Heart left ventricle (tissue), 16 donors: ENCODE results near the gene SLC25A2. TPM values are rescaled to one million over a fixed set of nuclear protein-coding genes. Genes with fewer than 3 reads are reported as not detected.

Experiments
- ATAC-seq, 4 donors: fragments of 200-7000 bp; cut with Tn5 transposase; one replicate each; pipeline ENCODE4 v1.9.1; 2020 to 2022; ENCODE audit warnings: moderate library complexity in 4 of 4, mild to moderate bottlenecking in 3 of 4, moderate number of reproducible peaks in 1 of 4
- DNase-seq, 5 donors: peaks; one replicate each; pipeline ENCODE4 v3.0.0-alpha.2; 2020
- H3K27ac ChIP-seq, 12 donors: fragments of 200-600 bp; sonication (generic) in 4 of 12; one replicate each; pipeline versions ENCODE4 v1.5.0 to v1.8.0; 2016 to 2022; ENCODE audit warnings: mild to moderate bottlenecking in 2 of 12
- H3K27me3 ChIP-seq, 9 donors: fragments of 200-600 bp; sonication (generic) in 2 of 9; one replicate each; pipeline versions ENCODE4 v1.5.1 to v1.8.0; 2016 to 2022; ENCODE audit warnings: mild to moderate bottlenecking in 3 of 9
- H3K36me3 ChIP-seq, 9 donors: fragments of 200-600 bp; sonication (generic) in 2 of 9; one replicate each; pipeline versions ENCODE4 v1.5.0 to v1.8.0; 2018 to 2022; ENCODE audit warnings: mild to moderate bottlenecking in 2 of 9
- H3K4me1 ChIP-seq, 12 donors: fragments of 200-600 bp; sonication (generic) in 4 of 12; one replicate each; pipeline versions ENCODE4 v1.5.0 to v1.8.0; 2016 to 2022; ENCODE audit warnings: mild to moderate bottlenecking in 3 of 12
- H3K4me3 ChIP-seq, 12 donors: fragments of 200-600 bp; sonication (generic) in 4 of 12; one replicate each; pipeline versions ENCODE4 v1.5.0 to v1.8.0; 2017 to 2022; ENCODE audit warnings: mild to moderate bottlenecking in 9 of 12, moderate library complexity in 4 of 12
- H3K9me3 ChIP-seq, 12 donors: fragments of 200-600 bp; sonication (generic) in 4 of 12; one replicate each; pipeline versions ENCODE4 v1.5.0 to v1.8.0; 2016 to 2022; ENCODE audit warnings: mild to moderate bottlenecking in 1 of 12
- POLR2A ChIP-seq, 2 donors: fragments of 450-650 bp; IDR thresholded peaks; one replicate each; pipeline ENCODE4 v1.6.1; 2017; ENCODE audit warnings: antibody characterized with exemption in 2 of 2, mild to moderate bottlenecking in 2 of 2, moderate library complexity in 2 of 2
- intact Hi-C, 10 donors: fragments of 100-400 bp; cut with DNase I; formaldehyde crosslinking; loops; one replicate each; pipeline versions ENCODE4 v1.11.1 to v1.14.2; 2022
- polyA plus RNA-seq, 2 donors: library from polyadenylated mRNA; stranded (reverse); fragments of 200-250 nt; gene quantifications; one replicate each; pipeline ENCODE4 v1.2.3, GENCODE V29; 2013
- total RNA-seq, 9 donors: library from RNA; depleted of rRNA in 2 of 9; stranded (reverse); fragments of >200 nt in 2 of 9; fragmentation: NEBNext Ultra II Directional in 3 of 9; extraction: Animal tissue kit (Norgen Biotek cat#: 25700) in 3 of 9; gene quantifications; one replicate each; pipeline versions ENCODE4 v1.1.0 to v1.2.4, GENCODE V29; 2016 to 2023
- TF ChIP-seq, protein P1 (sequence below), 12 donors: fragments of 200-600 bp; sonication (generic) in 4 of 12; IDR thresholded peaks; one replicate each; pipeline versions ENCODE4 v1.5.0 to v1.8.0; 2018 to 2022; ENCODE audit warnings: antibody characterized with exemption in 12 of 12, mild to moderate bottlenecking in 5 of 12
- donor health status: ischemic (EF 13 %, LVEDD 7.1; RV severe dilation, severe dysfunction).
- donor health status: healthy with polysubstance abuse.
- donor health status: DM: no; HTN: yes; CAD: no.
- donor health status: DM: no; HTN: no; CAD: no.
- donor health status: ischemic (EF 25% LVEDD 6.9; RV normal size, moderate dysfunction).
- donor health status: ischemic (EF 25% LVEDD 5.7; RV mildly dilated, moderate dysfunction).
- donor health status: healthy.
- donor health status: DM: yes; HTN: yes; CAD: no.
- donor health status: ischemic (EF 35%, LVEDD 5.7; RV mildly dilated, moderate dysfunction).
- donor health status: nonischemic (EF 11% LVEDD 7.7; RV severe dilation, severe dysfunction).
- donor health status: DM: yes; HTN: yes; CAD: no.
- donor health status: PGD.
- donor health status: ischemic (EF 29% LVEDD 5.4; RV normal size, mild dysfunction).
- donor health status: nonischemic (EF 23%, LVEDD 6.1; RV moderate dilation, normal function).

Gene SLC25A2
- total and polyA plus RNA-seq, 11 donors, result not detected

DNA sequence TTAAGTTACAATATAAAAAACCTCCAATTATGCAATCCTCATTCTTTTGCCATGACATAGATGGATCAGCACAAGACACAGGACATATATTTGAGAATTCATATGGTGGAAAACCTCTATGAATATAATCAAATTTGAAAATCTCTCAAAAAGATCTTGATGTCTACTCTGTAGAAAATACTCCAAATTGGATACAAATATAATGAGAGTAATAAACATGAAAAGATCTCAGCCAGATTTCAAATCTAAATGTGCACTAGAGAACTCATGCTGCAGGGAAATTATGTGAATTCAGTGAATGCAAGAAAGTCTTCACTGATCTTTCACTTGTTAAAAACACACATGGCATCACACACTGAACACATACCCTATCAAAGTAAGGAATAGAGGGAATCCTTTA is 44.9 kb downstream of the SLC25A2 start:
- peaks cover 13 to 100% (median 100%) of the 10 kb centered on the region in 12 donors for H3K9me3 ChIP-seq
- H3K36me3 ChIP-seq, result peaks cover 0 to 13% (median 0%) of the 10 kb centered on the region in 9 donors
- H3K27me3 ChIP-seq, result no peaks in the 10 kb centered on the region
- DNase-seq (no peak), ATAC-seq (no peak)
- H3K4me1 ChIP-seq, result no peaks in the 10 kb centered on the region
- H3K4me3 ChIP-seq, result no peak overlapping the region
- intact Hi-C loops, result no loop called here
- no peak for TF ChIP-seq POLR2A (IDR thresholded peaks at IDR 0.05)
- TF ChIP-seq, protein P1, sequence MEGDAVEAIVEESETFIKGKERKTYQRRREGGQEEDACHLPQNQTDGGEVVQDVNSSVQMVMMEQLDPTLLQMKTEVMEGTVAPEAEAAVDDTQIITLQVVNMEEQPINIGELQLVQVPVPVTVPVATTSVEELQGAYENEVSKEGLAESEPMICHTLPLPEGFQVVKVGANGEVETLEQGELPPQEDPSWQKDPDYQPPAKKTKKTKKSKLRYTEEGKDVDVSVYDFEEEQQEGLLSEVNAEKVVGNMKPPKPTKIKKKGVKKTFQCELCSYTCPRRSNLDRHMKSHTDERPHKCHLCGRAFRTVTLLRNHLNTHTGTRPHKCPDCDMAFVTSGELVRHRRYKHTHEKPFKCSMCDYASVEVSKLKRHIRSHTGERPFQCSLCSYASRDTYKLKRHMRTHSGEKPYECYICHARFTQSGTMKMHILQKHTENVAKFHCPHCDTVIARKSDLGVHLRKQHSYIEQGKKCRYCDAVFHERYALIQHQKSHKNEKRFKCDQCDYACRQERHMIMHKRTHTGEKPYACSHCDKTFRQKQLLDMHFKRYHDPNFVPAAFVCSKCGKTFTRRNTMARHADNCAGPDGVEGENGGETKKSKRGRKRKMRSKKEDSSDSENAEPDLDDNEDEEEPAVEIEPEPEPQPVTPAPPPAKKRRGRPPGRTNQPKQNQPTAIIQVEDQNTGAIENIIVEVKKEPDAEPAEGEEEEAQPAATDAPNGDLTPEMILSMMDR (IDR thresholded peaks at IDR 0.05), result no peak
- no peak overlapping the region for H3K27ac ChIP-seq

- no peaks in the 10 kb centered on the region for H3K4me1 ChIP-seq
- ATAC-seq (no peak), DNase-seq (no peak)
- no peaks in the 10 kb centered on the region for H3K27me3 ChIP-seq
- TF ChIP-seq, protein P1 (IDR thresholded peaks at IDR 0.05), result no peak
- TF ChIP-seq POLR2A (IDR thresholded peaks at IDR 0.05), result no peak
- H3K36me3 ChIP-seq, result peaks cover 0 to 13% (median 0%) of the 10 kb centered on the region in 9 donors
- no peak overlapping the region for H3K27ac ChIP-seq
- intact Hi-C loops, result no loop called here
- peaks cover 13 to 100% (median 100%) of the 10 kb centered on the region in 12 donors for H3K9me3 ChIP-seq
- no peak overlapping the region for H3K4me3 ChIP-seq
These were observed 45.4 kb downstream of the SLC25A2 start for GRCh38 chr5:141258464-141258863.

Other genes starting within 250 kb of the SLC25A2 start
Only the 30 nearest of the 38 such genes appear.
- gene PCDHB7, start 131.4 kb downstream of the SLC25A2 start, total RNA-seq, result 1 to 10 TPM in 4 of 9 donors, under 1 TPM in 5; 0.52 to 1.3 (median 0.91) TPM
- under 1 TPM; 0.19 to 0.44 TPM for gene PCDHB7, start 131.4 kb downstream of the SLC25A2 start, polyA plus RNA-seq
- gene PCDHB8, start 126.3 kb downstream of the SLC25A2 start, total RNA-seq, result 1 to 10 TPM in 8 of 9 donors, under 1 TPM in 1; 0.63 to 3.8 (median 1.5) TPM
- under 1 TPM; 0.23 to 0.51 TPM for gene PCDHB8, start 126.3 kb downstream of the SLC25A2 start, polyA plus RNA-seq
- 1 to 10 TPM; 1.1 to 3.9 (median 2.2) TPM for gene PCDHB16, start 121.7 kb downstream of the SLC25A2 start, total RNA-seq
- gene PCDHB16, start 121.7 kb downstream of the SLC25A2 start, polyA plus RNA-seq, result under 1 TPM; 0.76 to 0.80 TPM
- gene PCDHB9, start 116.9 kb downstream of the SLC25A2 start, total RNA-seq, result 1 to 10 TPM in 4 of 9 donors, under 1 TPM in 5; 0.62 to 1.6 (median 0.99) TPM
- gene PCDHB9, start 116.9 kb downstream of the SLC25A2 start, polyA plus RNA-seq, result under 1 TPM; 0.30 to 0.35 TPM
- gene PCDHB10, start 111.7 kb downstream of the SLC25A2 start, total RNA-seq, result 1 to 10 TPM in 4 of 9 donors, under 1 TPM in 5; 0.35 to 1.4 (median 0.91) TPM
- under 1 TPM; 0.28 to 0.34 TPM for gene PCDHB10, start 111.7 kb downstream of the SLC25A2 start, polyA plus RNA-seq
- gene PCDHB11, start 104.4 kb downstream of the SLC25A2 start, total RNA-seq, result 1 to 10 TPM in 7 of 9 donors, under 1 TPM in 2; 0.61 to 2.8 (median 1.4) TPM
- under 1 TPM; 0.23 to 0.28 TPM for gene PCDHB11, start 104.4 kb downstream of the SLC25A2 start, polyA plus RNA-seq
- gene PCDHB12, start 95.3 kb downstream of the SLC25A2 start, total RNA-seq, result 1 to 10 TPM in 5 of 9 donors, under 1 TPM in 4; 0.37 to 2.4 (median 1.2) TPM
- gene PCDHB12, start 95.3 kb downstream of the SLC25A2 start, polyA plus RNA-seq, result under 1 TPM; 0.27 to 0.58 TPM
- 1 to 10 TPM; 2.5 to 5.9 (median 3.6) TPM for gene PCDHB13, start 90.1 kb downstream of the SLC25A2 start, total RNA-seq
- gene PCDHB13, start 90.1 kb downstream of the SLC25A2 start, polyA plus RNA-seq, result 1 to 10 TPM in 1 of 2 donors, under 1 TPM in 1; 0.99 to 1.5 TPM
- 1 to 10 TPM; 2.6 to 6.1 (median 4.3) TPM for gene PCDHB14, start 80.7 kb downstream of the SLC25A2 start, total RNA-seq
- 1 to 10 TPM in 1 of 2 donors, under 1 TPM in 1; 0.91 to 1.7 TPM for gene PCDHB14, start 80.7 kb downstream of the SLC25A2 start, polyA plus RNA-seq
- 1 to 10 TPM; 3.7 to 7.5 (median 4.5) TPM for gene PCDHB15, start 58.7 kb downstream of the SLC25A2 start, total RNA-seq
- 1 to 10 TPM; 1.6 to 2.8 TPM for gene PCDHB15, start 58.7 kb downstream of the SLC25A2 start, polyA plus RNA-seq
- 100 to 1,000 TPM in 4 of 9 donors, 10 to 100 TPM in 5; 73.9 to 107 (median 99.9) TPM for gene TAF7, start 16.7 kb upstream of the SLC25A2 start, total RNA-seq
- gene TAF7, start 16.7 kb upstream of the SLC25A2 start, polyA plus RNA-seq, result 100 to 1,000 TPM in 1 of 2 donors, 10 to 100 TPM in 1; 47.2 to 159 TPM
- 1 to 10 TPM; 2.1 to 4.9 (median 3.5) TPM for gene PCDHGA1, start 26.5 kb upstream of the SLC25A2 start, total RNA-seq
- gene PCDHGA1, start 26.5 kb upstream of the SLC25A2 start, polyA plus RNA-seq, result 1 to 10 TPM; 1.3 to 1.4 TPM
- 10 to 100 TPM in 6 of 9 donors, 1 to 10 TPM in 3; 5.8 to 15.1 (median 10.7) TPM for gene PCDHGA2, start 34.7 kb upstream of the SLC25A2 start, total RNA-seq
- 1 to 10 TPM; 2.7 to 3.6 TPM for gene PCDHGA2, start 34.7 kb upstream of the SLC25A2 start, polyA plus RNA-seq
- 10 to 100 TPM in 8 of 9 donors, 1 to 10 TPM in 1; 7.6 to 27.2 (median 14.7) TPM for gene PCDHGA3, start 39.8 kb upstream of the SLC25A2 start, total RNA-seq
- 1 to 10 TPM; 3.5 to 5.9 TPM for gene PCDHGA3, start 39.8 kb upstream of the SLC25A2 start, polyA plus RNA-seq
- gene PCDHGB1, start 46.0 kb upstream of the SLC25A2 start, total RNA-seq, result 10 to 100 TPM in 4 of 9 donors, 1 to 10 TPM in 5; 4.4 to 11.9 (median 8.6) TPM
- 1 to 10 TPM in 1 of 2 donors, under 1 TPM in 1; 0.85 to 5.9 TPM for gene PCDHGB1, start 46.0 kb upstream of the SLC25A2 start, polyA plus RNA-seq
- gene PCDHGA4, start 51.0 kb upstream of the SLC25A2 start, total RNA-seq, result 10 to 100 TPM in 5 of 9 donors, 1 to 10 TPM in 4; 5.1 to 13.7 (median 11.0) TPM
- 1 to 10 TPM; 2.5 to 5.1 TPM for gene PCDHGA4, start 51.0 kb upstream of the SLC25A2 start, polyA plus RNA-seq
- gene PCDHGB2, start 55.9 kb upstream of the SLC25A2 start, total RNA-seq, result 10 to 100 TPM in 5 of 9 donors, 1 to 10 TPM in 4; 4.4 to 13.8 (median 10.4) TPM
- gene PCDHGB2, start 55.9 kb upstream of the SLC25A2 start, polyA plus RNA-seq, result 1 to 10 TPM; 2.1 to 3.9 TPM
- 1 to 10 TPM; 2.9 to 9.6 (median 7.2) TPM for gene PCDHGA5, start 60.1 kb upstream of the SLC25A2 start, total RNA-seq
- gene PCDHGA5, start 60.1 kb upstream of the SLC25A2 start, polyA plus RNA-seq, result 1 to 10 TPM; 1.5 to 4.4 TPM
- gene PCDHGB3, start 66.2 kb upstream of the SLC25A2 start, total RNA-seq, result 10 to 100 TPM in 4 of 9 donors, 1 to 10 TPM in 5; 4.0 to 14.9 (median 9.8) TPM
- gene PCDHGB3, start 66.2 kb upstream of the SLC25A2 start, polyA plus RNA-seq, result 1 to 10 TPM; 1.7 to 5.4 TPM
- 10 to 100 TPM in 1 of 9 donors, 1 to 10 TPM in 8; 3.6 to 10.3 (median 7.7) TPM for gene PCDHGA6, start 69.8 kb upstream of the SLC25A2 start, total RNA-seq
- 1 to 10 TPM; 2.2 to 6.7 TPM for gene PCDHGA6, start 69.8 kb upstream of the SLC25A2 start, polyA plus RNA-seq
- gene PCDHGA7, start 78.7 kb upstream of the SLC25A2 start, total RNA-seq, result 10 to 100 TPM in 2 of 9 donors, 1 to 10 TPM in 7; 4.4 to 14.1 (median 7.6) TPM
- 1 to 10 TPM; 1.4 to 5.1 TPM for gene PCDHGA7, start 78.7 kb upstream of the SLC25A2 start, polyA plus RNA-seq
- 10 to 100 TPM in 2 of 9 donors, 1 to 10 TPM in 7; 4.5 to 11.9 (median 7.3) TPM for gene PCDHGB4, start 83.6 kb upstream of the SLC25A2 start, total RNA-seq
- 1 to 10 TPM; 2.0 to 3.8 TPM for gene PCDHGB4, start 83.6 kb upstream of the SLC25A2 start, polyA plus RNA-seq
- gene PCDHGA8, start 88.6 kb upstream of the SLC25A2 start, total RNA-seq, result 10 to 100 TPM in 3 of 9 donors, 1 to 10 TPM in 6; 4.7 to 14.6 (median 8.1) TPM
- 1 to 10 TPM in 1 of 2 donors, under 1 TPM in 1; 0.76 to 3.8 TPM for gene PCDHGA8, start 88.6 kb upstream of the SLC25A2 start, polyA plus RNA-seq
- 10 to 100 TPM in 3 of 9 donors, 1 to 10 TPM in 6; 5.9 to 15.5 (median 9.9) TPM for gene PCDHGB5, start 93.9 kb upstream of the SLC25A2 start, total RNA-seq
- 1 to 10 TPM; 4.4 to 5.1 TPM for gene PCDHGB5, start 93.9 kb upstream of the SLC25A2 start, polyA plus RNA-seq
- gene PCDHGA9, start 98.7 kb upstream of the SLC25A2 start, total RNA-seq, result 1 to 10 TPM; 2.3 to 9.6 (median 5.3) TPM
- gene PCDHGA9, start 98.7 kb upstream of the SLC25A2 start, polyA plus RNA-seq, result 1 to 10 TPM; 1.3 to 5.5 TPM
- 10 to 100 TPM in 1 of 9 donors, 1 to 10 TPM in 8; 4.1 to 10.4 (median 6.5) TPM for gene PCDHGB6, start 104.0 kb upstream of the SLC25A2 start, total RNA-seq
- 1 to 10 TPM; 2.3 to 4.5 TPM for gene PCDHGB6, start 104.0 kb upstream of the SLC25A2 start, polyA plus RNA-seq
- gene PCDHGA10, start 108.9 kb upstream of the SLC25A2 start, total RNA-seq, result 10 to 100 TPM in 1 of 9 donors, 1 to 10 TPM in 8; 3.3 to 11.3 (median 6.1) TPM
- 1 to 10 TPM; 1.1 to 3.1 TPM for gene PCDHGA10, start 108.9 kb upstream of the SLC25A2 start, polyA plus RNA-seq
- gene PCDHGB7, start 113.6 kb upstream of the SLC25A2 start, total RNA-seq, result 10 to 100 TPM in 5 of 9 donors, 1 to 10 TPM in 4; 5.1 to 15.0 (median 11.1) TPM
- 1 to 10 TPM; 3.3 to 4.8 TPM for gene PCDHGB7, start 113.6 kb upstream of the SLC25A2 start, polyA plus RNA-seq
- gene PCDHGA11, start 117.0 kb upstream of the SLC25A2 start, total RNA-seq, result 1 to 10 TPM; 2.8 to 9.0 (median 5.3) TPM
- 1 to 10 TPM; 1.8 to 5.0 TPM for gene PCDHGA11, start 117.0 kb upstream of the SLC25A2 start, polyA plus RNA-seq
- 10 to 100 TPM in 1 of 9 donors, 1 to 10 TPM in 8; 3.2 to 15.5 (median 7.3) TPM for gene PCDHGA12, start 126.5 kb upstream of the SLC25A2 start, total RNA-seq
- 1 to 10 TPM; 3.2 to 5.0 TPM for gene PCDHGA12, start 126.5 kb upstream of the SLC25A2 start, polyA plus RNA-seq